ENCODE data around the gene CYSLTR1.
"Not testable (repeated sequence)": the region's sequence is repeated elsewhere in the genome, so short reads cannot be mapped to it uniquely, and the experiment has no call there.

GRCh38 chrX:78300933-78301332 is 26.5 kb downstream of the CYSLTR1 start:
- not testable (repeated sequence) for TF ChIP-seq POLR2AphosphoS5, CTCF (IDR thresholded peaks at IDR 0.05)
